OCI-LY7 (cell line): Measurements from ENCODE around the gene DIP2A. TPM values are rescaled to one million over a fixed set of nuclear protein-coding genes. Genes with fewer than 3 reads are reported as not detected.

Source experiments
- BruUV-seq: library from RNA; stranded (reverse); fragments of 400-500 nt; replicated peaks from 2 replicates; lab custom pipeline; 2021; lab: Mats Ljungman, UMichigan
- CTCF ChIA-PET: fragments of 300-600 bp; sonication (Branson Sonifier 250); formaldehyde crosslinking; loops from one replicate; lab custom pipeline; 2022; ENCODE audit warnings: antibody characterized with exemption; ENCODE audit not compliant: unreplicated experiment; lab: Charles Lee
- POLR2A ChIA-PET: fragments of 300-600 bp; sonication (Branson Sonifier 250); formaldehyde crosslinking; loops from one replicate; lab custom pipeline; 2022; ENCODE audit warnings: antibody characterized with exemption; lab: Charles Lee
- DNase-seq: peaks from one replicate; pipeline ENCODE4 v3.0.0-alpha.2; 2015; ENCODE audit warnings: low spot score
- H2AFZ ChIP-seq: fragments of 200-600 bp; sonication (generic), shearing (Covaris generic); 2 replicates; pipeline ENCODE4 v1.6.1; 2014; ENCODE audit warnings: mild to moderate bottlenecking, antibody characterized with exemption, low read length, moderate library complexity
- H3K27ac ChIP-seq: fragments of 200-600 bp; sonication (generic); 2 replicates; pipeline ENCODE4 v1.5.1; 2014; ENCODE audit warnings: mixed run types, low read depth, mild to moderate bottlenecking, moderate library complexity, low read length, inconsistent platforms; ENCODE audit not compliant: poor library complexity, severe bottlenecking
- H3K36me3 ChIP-seq: fragments of 200-600 bp; sonication (generic); 2 replicates; pipeline ENCODE4 v1.6.1; 2014; ENCODE audit warnings: mild to moderate bottlenecking, antibody characterized with exemption, low read length, moderate library complexity, mixed read lengths; ENCODE audit not compliant: insufficient read depth
- H3K4me1 ChIP-seq: fragments of 200-600 bp; sonication (generic); 2 replicates; pipeline ENCODE4 v1.5.1; 2014; ENCODE audit warnings: mild to moderate bottlenecking, low read length; ENCODE audit not compliant: insufficient read depth, poor library complexity, severe bottlenecking
- H3K4me2 ChIP-seq: fragments of 200-600 bp; sonication (generic); 2 replicates; pipeline ENCODE4 v1.6.1; 2014; ENCODE audit warnings: mild to moderate bottlenecking, low read length
- H3K4me3 ChIP-seq: fragments of 200-600 bp; sonication (generic); 2 replicates; pipeline ENCODE4 v1.5.1; 2014; ENCODE audit warnings: mild to moderate bottlenecking, low read depth, low read length; ENCODE audit not compliant: poor library complexity, severe bottlenecking
- H3K79me2 ChIP-seq: fragments of 200-600 bp; sonication (generic); 2 replicates; pipeline ENCODE4 v1.6.1; 2016; ENCODE audit warnings: low read depth, mild to moderate bottlenecking, low read length, moderate library complexity, mixed read lengths; ENCODE audit not compliant: insufficient read depth
- H3K9me2 ChIP-seq: fragments of 200-600 bp; sonication (generic); 2 replicates; pipeline ENCODE4 v1.6.1; 2016; ENCODE audit warnings: mild to moderate bottlenecking, low read length, mixed read lengths; ENCODE audit not compliant: insufficient read depth
- H3K9me3 ChIP-seq: fragments of 200-600 bp; sonication (generic); 2 replicates; pipeline ENCODE4 v1.6.1; 2014; ENCODE audit warnings: mild to moderate bottlenecking, mixed run types, low read length, mixed read lengths
- H4K20me1 ChIP-seq: fragments of 200-600 bp; sonication (generic); 2 replicates; pipeline ENCODE4 v1.6.1; 2014; ENCODE audit warnings: mild to moderate bottlenecking, antibody characterized with exemption, low read length, moderate library complexity, mixed read lengths; ENCODE audit not compliant: insufficient read depth
- EZH2phosphoT487 ChIP-seq: fragments of 200-600 bp; sonication (generic); IDR thresholded peaks from 2 replicates; pipeline ENCODE4 v1.6.1; 2018; ENCODE audit warnings: low read depth, borderline replicate concordance, mild to moderate bottlenecking, mixed run types, antibody characterized with exemption, low read length, moderate library complexity, mixed read lengths
- intact Hi-C: fragments of 100-400 bp; cut with micrococcal nuclease; formaldehyde crosslinking; loops from one replicate; pipeline ENCODE4 v1.10.0; 2022; ENCODE audit not compliant: unreplicated experiment
- small RNA-seq: library from RNA; depleted of rRNA; stranded (forward); fragments of <200 nt; gene quantifications from one replicate; pipeline ENCODE3, GENCODE V24; 2014
- total RNA-seq, 2 experiments: library from RNA; depleted of rRNA in 1 of 2; stranded (reverse); fragments of >200 nt in 1 of 2; shearing (Covaris generic) in 1 of 2; gene quantifications; 2 replicates each; pipeline ENCODE4 v1.2.3, GENCODE V29; 2014 to 2022
- TF ChIP-seq, protein P1 (sequence below): fragments of 200-600 bp; sonication (generic); conservative IDR thresholded peaks from 2 replicates; pipeline ENCODE4 v1.5.1; 2014; ENCODE audit warnings: mild to moderate bottlenecking, antibody characterized with exemption, low read length, moderate library complexity, mixed read lengths

Gene DIP2A
- total RNA-seq, 2 experiments from 2014 or later, result 27.9 to 44.7 TPM

GRCh38 chr21:46618738-46619379 lies 160.2 kb downstream of the DIP2A start:
- no peak overlapping the region for H3K27ac ChIP-seq
- H3K9me3 ChIP-seq, result no peaks in the 10 kb centered on the region
- H3K36me3 ChIP-seq, result no peaks in the 10 kb centered on the region
- CTCF ChIA-PET, result no interaction called here
- H3K4me1 ChIP-seq, result no peaks in the 10 kb centered on the region
- intact Hi-C loops, result no loop called here
- H4K20me1 ChIP-seq, result no peaks in the 10 kb centered on the region
- no peaks in the 10 kb centered on the region for H3K9me2 ChIP-seq
- no peak for TF ChIP-seq EZH2phosphoT487
- TF ChIP-seq, protein P1, sequence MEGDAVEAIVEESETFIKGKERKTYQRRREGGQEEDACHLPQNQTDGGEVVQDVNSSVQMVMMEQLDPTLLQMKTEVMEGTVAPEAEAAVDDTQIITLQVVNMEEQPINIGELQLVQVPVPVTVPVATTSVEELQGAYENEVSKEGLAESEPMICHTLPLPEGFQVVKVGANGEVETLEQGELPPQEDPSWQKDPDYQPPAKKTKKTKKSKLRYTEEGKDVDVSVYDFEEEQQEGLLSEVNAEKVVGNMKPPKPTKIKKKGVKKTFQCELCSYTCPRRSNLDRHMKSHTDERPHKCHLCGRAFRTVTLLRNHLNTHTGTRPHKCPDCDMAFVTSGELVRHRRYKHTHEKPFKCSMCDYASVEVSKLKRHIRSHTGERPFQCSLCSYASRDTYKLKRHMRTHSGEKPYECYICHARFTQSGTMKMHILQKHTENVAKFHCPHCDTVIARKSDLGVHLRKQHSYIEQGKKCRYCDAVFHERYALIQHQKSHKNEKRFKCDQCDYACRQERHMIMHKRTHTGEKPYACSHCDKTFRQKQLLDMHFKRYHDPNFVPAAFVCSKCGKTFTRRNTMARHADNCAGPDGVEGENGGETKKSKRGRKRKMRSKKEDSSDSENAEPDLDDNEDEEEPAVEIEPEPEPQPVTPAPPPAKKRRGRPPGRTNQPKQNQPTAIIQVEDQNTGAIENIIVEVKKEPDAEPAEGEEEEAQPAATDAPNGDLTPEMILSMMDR, result no peak
- no peaks in the 10 kb centered on the region for H3K79me2 ChIP-seq
- no peak for DNase-seq
- no peak overlapping the region for H2AFZ ChIP-seq
- H3K4me3 ChIP-seq, result no peak overlapping the region
- no peak overlapping the region for H3K4me2 ChIP-seq
- POLR2A ChIA-PET, result no interaction called here
- BruUV-seq, result no TSS peak

Small RNA genes within 50 kb of the gene (small RNA-seq; reads per million reads assigned to genes)
- gene RNU6-396P, result not detected

Other genes with a start within 250 kb of the DIP2A start
- 33.9 and 45.4 TPM in 2 replicates for gene LSS, start 230.1 kb upstream of the DIP2A start, total RNA-seq (2014; rRNA removed; shearing (Covaris generic))
- 97.5 and 137 TPM in 2 replicates for gene LSS, start 230.1 kb upstream of the DIP2A start, total RNA-seq (2022)
- 90.1 and 109 TPM in 2 replicates for gene MCM3AP, start 173.3 kb upstream of the DIP2A start, total RNA-seq (2014; rRNA removed; shearing (Covaris generic))
- 146 and 166 TPM in 2 replicates for gene MCM3AP, start 173.3 kb upstream of the DIP2A start, total RNA-seq (2022)
- 18.3 and 24.5 TPM in 2 replicates for gene YBEY, start 172.5 kb upstream of the DIP2A start, total RNA-seq (2014; rRNA removed; shearing (Covaris generic))
- gene YBEY, start 172.5 kb upstream of the DIP2A start, total RNA-seq (2022), result 22.8 and 23.5 TPM in 2 replicates
- 102 and 112 TPM in 2 replicates for gene C21orf58, start 135.0 kb upstream of the DIP2A start, total RNA-seq (2014; rRNA removed; shearing (Covaris generic))
- gene C21orf58, start 135.0 kb upstream of the DIP2A start, total RNA-seq (2022), result 141 and 172 TPM in 2 replicates
- 41.5 and 48.4 TPM in 2 replicates for gene PCNT, start 134.7 kb upstream of the DIP2A start, total RNA-seq (2014; rRNA removed; shearing (Covaris generic))
- 75.8 and 84.1 TPM in 2 replicates for gene PCNT, start 134.7 kb upstream of the DIP2A start, total RNA-seq (2022)
- gene S100B, start 146.2 kb downstream of the DIP2A start, total RNA-seq (2014; rRNA removed; shearing (Covaris generic)), result not detected in 2 replicates
- not detected in 2 replicates for gene S100B, start 146.2 kb downstream of the DIP2A start, total RNA-seq (2022)
- gene PRMT2, start 176.8 kb downstream of the DIP2A start, total RNA-seq (2014; rRNA removed; shearing (Covaris generic)), result 30.5 and 46.4 TPM in 2 replicates
- 32.8 and 34.3 TPM in 2 replicates for gene PRMT2, start 176.8 kb downstream of the DIP2A start, total RNA-seq (2022)